ENCODE measurements around the gene XPC.

- TF ChIP-seq POLR2A (IDR thresholded peaks at IDR 0.05; ENCODE audit: low read length) (no peak), GATA1 (IDR thresholded peaks at IDR 0.05; ENCODE audit: low read depth, low read length) (no peak)
Measured at GRCh38 chr3:14139771-14140170, 38.6 kb downstream of the XPC start.
